ENCODE results near the gene TMEM259.

Gene TMEM259

DNA sequence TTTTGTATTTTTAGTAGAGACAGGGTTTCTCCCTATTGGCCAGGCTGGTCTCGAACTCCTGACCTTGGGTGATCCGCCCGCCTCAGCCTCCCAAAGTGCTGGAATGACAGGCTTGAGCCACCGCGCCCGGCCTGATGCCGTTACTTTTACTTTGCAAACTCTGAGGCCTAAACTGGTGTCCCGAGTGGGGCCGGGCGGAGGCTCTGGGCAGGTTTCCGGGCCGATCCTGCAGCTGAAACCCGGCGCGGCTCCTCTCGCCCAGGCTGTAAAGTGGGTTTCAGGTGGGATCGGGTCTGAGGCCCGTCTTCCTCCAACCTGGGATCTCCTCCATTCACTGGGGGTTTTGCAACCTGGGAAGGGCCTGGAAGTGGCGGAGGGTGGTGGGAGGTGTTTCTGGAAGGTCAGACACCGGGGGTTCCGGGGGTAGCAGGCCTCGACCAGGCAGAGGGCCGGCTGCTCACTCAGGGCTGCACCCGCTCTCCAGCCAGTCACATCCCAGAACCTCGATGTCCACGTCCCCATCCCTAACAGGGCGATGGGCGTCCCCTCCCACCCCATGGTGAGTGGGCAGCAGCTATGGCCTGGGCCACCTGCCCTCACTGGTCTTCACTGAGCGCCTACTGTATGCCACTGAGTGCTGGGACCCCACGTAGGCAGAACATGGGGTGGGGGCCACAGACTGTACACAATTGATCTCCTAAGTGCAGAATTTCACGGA lies 58.1 kb downstream of the TMEM259 start:
- DNase-seq (ENCODE audit: low read depth in 2 of 2): no peak

DNA sequence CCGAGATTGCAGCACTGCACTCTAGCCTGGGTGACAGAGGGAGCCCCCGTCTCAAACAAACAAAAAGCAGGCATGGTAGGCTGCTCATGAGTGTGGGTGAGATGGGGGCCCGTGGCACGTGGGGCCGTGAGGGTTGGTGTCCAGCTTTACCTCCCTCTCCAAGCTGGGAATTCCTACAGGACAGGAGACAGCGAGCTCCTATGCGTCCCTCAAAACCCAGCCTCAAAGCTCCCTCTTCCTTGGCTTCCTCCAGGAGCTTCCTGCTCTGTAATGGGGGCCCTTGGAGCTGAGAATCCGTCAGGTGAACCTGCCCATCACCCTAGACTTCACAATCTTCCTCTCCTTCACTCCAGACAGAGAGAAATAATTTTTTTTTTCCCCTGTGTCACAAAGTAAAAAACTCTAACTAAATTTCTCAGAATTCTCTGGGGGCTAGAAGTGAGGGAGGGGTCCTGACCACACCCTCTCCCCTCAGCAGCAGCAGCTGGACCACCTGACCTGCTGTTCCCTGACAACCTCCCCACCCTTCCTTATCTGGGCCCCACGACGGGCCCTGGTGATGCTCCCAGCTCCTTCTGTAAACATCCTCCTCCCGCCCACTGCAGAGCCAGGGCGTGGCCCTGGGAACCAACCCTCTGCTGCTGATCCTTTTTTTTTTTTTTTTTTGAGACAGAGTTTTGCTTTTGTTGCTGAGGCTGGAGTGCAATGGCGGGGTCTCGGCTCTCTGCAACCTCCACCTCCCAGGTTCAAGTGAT lies 58.9 kb downstream of the TMEM259 start:
- no peak for DNase-seq (ENCODE audit: low read depth in 2 of 2)

DNA sequence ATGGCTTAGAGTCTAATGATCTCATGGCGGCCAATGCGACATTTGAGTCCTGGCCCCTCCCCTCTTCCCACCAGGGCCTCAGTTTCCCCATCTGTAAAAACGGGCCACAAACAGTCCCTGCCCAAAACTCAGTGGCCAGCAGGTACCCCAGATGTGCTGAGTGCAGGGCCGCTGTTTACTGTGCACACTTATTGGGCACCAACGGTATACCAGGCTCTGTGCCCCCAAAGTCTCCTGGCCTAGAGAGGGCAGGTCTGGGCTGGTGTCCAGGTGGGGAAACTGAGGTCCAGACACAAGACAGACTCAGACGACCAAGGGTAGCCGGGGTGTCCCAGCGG lies 60.4 kb downstream of the TMEM259 start:
- no peak for DNase-seq (ENCODE audit: low read depth in 2 of 2)

DNA sequence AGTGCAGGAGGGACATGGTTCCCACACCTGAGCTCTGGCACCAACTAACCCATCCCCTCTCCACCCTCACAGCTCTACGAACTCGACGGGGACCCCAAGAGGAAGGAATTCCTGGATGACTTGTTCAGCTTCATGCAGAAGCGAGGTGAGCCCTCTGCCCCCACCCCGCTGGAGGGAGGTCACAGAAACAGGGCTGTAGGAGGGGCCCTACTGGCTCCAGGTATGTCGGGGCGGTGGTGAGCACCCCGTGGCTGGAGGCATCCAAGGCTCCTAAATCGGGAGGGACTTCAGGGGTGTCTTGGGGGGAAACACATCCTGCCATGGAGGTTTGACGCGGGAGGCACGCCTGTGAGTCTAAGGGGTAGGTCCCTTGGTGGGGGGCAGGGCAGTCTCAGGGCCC lies 60.9 kb downstream of the TMEM259 start:
- no peak for DNase-seq (ENCODE audit: low read depth in 2 of 2)
